ENCODE data around the gene ITGA7.

The ITGA7 gene

DNA sequence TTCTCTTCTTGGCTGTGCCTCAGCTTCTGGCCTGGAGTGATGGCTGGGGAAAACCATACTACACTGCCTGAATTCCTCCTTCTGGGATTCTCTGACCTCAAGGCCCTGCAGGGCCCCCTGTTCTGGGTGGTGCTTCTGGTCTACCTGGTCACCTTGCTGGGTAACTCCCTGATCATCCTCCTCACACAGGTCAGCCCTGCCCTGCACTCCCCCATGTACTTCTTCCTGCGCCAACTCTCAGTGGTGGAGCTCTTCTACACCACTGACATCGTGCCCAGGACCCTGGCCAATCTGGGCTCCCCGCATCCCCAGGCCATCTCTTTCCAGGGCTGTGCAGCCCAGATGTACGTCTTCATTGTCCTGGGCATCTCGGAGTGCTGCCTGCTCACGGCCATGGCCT lies 70.9 kb downstream of the ITGA7 start, which contains the start of gene OR10P1:
Gene OR10P1 (plus strand): TSS at position 40 of the 400 bp plus-strand sequence. CDS start 0 bp downstream, at position 40.
- no peak for DNase-seq

- no peak for DNase-seq
Measured at GRCh38 chr12:55636116-55636655, 71.5 kb downstream of the ITGA7 start.

Data from stimulated activated naive CD4-positive, alpha-beta T cell (primary cell).